Central memory CD8-positive, alpha-beta T cell (primary cell): ENCODE measurements around the gene SELENOI.
"Not testable (repeated sequence)": the region's sequence is repeated elsewhere in the genome, so short reads cannot be mapped to it uniquely, and the experiment has no call there.

Source experiments
- ATAC-seq: fragments of 150-1000 bp; cut with Tn5 transposase; replicated peaks from 2 replicates; pipeline ENCODE4 v1.10.0; 2022; ENCODE audit warnings: mild to moderate bottlenecking, moderate FRiP score, moderate number of reproducible peaks; ENCODE audit not compliant: poor library complexity, severe bottlenecking; ENCODE audit errors: extremely low read depth
- DNase-seq, 2 donors: peaks; one replicate each; pipeline ENCODE4 v3.0.0; 2021; ENCODE audit warnings: low spot score in 2 of 2
- H3K27ac Mint-ChIP-seq: one replicate; pipeline ENCODE4 v1.8.0; 2022; ENCODE audit warnings: low read depth, mild to moderate bottlenecking, moderate library complexity, mixed read lengths
- H3K27me3 Mint-ChIP-seq: one replicate; pipeline ENCODE4 v1.8.0; 2022; ENCODE audit warnings: mixed read lengths
- H3K36me3 Mint-ChIP-seq: one replicate; pipeline ENCODE4 v1.8.0; 2022; ENCODE audit warnings: mild to moderate bottlenecking, moderate library complexity, mixed read lengths; ENCODE audit not compliant: insufficient read depth
- H3K4me1 Mint-ChIP-seq: one replicate; pipeline ENCODE4 v1.8.0; 2022; ENCODE audit warnings: mixed read lengths
- H3K4me3 Mint-ChIP-seq: one replicate; pipeline ENCODE4 v1.8.0; 2022; ENCODE audit warnings: mild to moderate bottlenecking, moderate library complexity, mixed read lengths
- H3K9me3 Mint-ChIP-seq: one replicate; pipeline ENCODE4 v1.8.0; 2022; ENCODE audit warnings: mixed read lengths

SELENOI gene

GRCh38 chr2:26331321-26331720 is 14.6 kb upstream of the SELENOI start:
- H3K4me3 Mint-ChIP-seq, H3K9me3 Mint-ChIP-seq, DNase-seq, H3K36me3 Mint-ChIP-seq, ATAC-seq, H3K27me3 Mint-ChIP-seq, H3K4me1 Mint-ChIP-seq, H3K27ac Mint-ChIP-seq: not testable (repeated sequence)

GRCh38 chr2:26333293-26333692 is 12.7 kb upstream of the SELENOI start:
- Mint-ChIP-seq H3K27me3 (no peaks in the 10 kb centered on the region), H3K4me1 (peaks cover 9% of the 10 kb centered on the region), H3K9me3 (no peaks in the 10 kb centered on the region), H3K36me3 (no peaks in the 10 kb centered on the region), H3K4me3 (no peak overlapping the region), H3K27ac (no peak overlapping the region)
- no peak for ATAC-seq
- DNase-seq: no peak

DNA sequence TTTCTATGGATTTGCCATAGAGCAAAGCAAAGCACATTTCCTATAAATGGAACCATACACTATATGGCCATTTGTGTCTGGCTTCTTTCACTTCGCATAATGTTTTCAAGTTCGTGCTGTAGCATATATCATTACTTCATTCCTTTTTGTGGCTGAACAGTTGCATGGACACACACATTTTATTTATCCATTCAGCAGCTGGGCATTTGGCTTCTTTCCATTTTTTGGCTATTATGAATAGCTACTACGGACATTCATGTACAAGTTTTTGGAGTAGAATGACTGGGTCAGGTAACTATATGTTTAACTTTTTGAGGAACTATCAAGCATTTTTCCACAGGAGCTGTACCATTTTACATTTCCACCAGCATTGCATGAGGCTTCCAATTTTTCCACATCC is 10.7 kb upstream of the SELENOI start:
- peaks cover 2% of the 10 kb centered on the region for H3K4me1 Mint-ChIP-seq
- no peak overlapping the region for H3K4me3 Mint-ChIP-seq
- DNase-seq: no peak
- no peak for ATAC-seq
- no peaks in the 10 kb centered on the region for H3K27me3 Mint-ChIP-seq
- H3K9me3 Mint-ChIP-seq: no peaks in the 10 kb centered on the region
- no peaks in the 10 kb centered on the region for H3K36me3 Mint-ChIP-seq
- no peak overlapping the region for H3K27ac Mint-ChIP-seq

DNA sequence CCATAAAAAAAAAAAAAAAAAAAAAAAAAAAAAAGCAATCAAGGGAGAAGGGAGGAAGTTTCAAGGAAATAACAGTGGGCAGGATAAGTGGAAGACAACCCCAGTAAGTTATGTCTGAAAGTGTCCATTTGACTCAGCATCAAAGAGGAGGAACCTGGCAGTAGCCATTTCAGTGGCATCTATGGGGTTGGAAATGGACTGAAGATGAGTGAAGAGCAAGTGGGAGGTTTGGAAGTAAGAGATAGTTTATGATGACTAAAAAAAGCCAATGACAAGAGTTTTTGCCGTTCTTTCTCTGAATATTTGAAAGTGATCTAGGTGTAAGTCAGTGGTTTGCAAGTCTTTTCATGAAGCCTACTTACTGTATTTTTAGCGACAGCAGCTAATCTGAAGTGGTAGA is 9.2 kb upstream of the SELENOI start:
- H3K27me3 Mint-ChIP-seq: no peaks in the 10 kb centered on the region
- H3K4me3 Mint-ChIP-seq: no peak overlapping the region
- no peak overlapping the region for H3K27ac Mint-ChIP-seq
- ATAC-seq: no peak
- no peaks in the 10 kb centered on the region for H3K4me1 Mint-ChIP-seq
- no peak for DNase-seq
- H3K36me3 Mint-ChIP-seq: no peaks in the 10 kb centered on the region
- H3K9me3 Mint-ChIP-seq: no peaks in the 10 kb centered on the region

GRCh38 chr2:26337298-26337697 is 8.6 kb upstream of the SELENOI start:
- H3K27me3 Mint-ChIP-seq: no peaks in the 10 kb centered on the region
- no peaks in the 10 kb centered on the region for H3K36me3 Mint-ChIP-seq
- no peaks in the 10 kb centered on the region for H3K4me1 Mint-ChIP-seq
- DNase-seq (no peak), ATAC-seq (no peak)
- no peaks in the 10 kb centered on the region for H3K9me3 Mint-ChIP-seq
- H3K27ac Mint-ChIP-seq: no peak overlapping the region
- H3K4me3 Mint-ChIP-seq: no peak overlapping the region

DNA sequence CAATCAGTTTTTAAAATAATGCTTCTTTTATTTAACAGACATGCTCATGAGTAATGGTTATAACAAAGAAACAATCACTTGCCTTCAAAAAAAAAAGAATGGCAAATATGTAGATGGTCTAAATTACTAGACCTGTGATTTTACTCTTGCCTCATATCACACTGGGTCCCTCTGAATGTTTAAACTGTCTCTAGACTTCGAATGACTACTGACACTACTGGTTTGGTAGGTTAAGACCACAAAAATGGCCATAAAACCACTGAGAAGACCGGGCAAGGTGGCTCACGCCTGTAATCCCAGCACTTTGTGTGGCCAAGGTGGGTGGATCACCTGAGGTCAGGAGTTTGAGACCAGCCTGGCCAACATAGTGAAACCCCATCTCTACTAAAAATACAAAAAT is 5.1 kb upstream of the SELENOI start:
- Mint-ChIP-seq H3K27ac (no peak overlapping the region), H3K36me3 (peaks cover 8% of the 10 kb centered on the region)
- ATAC-seq: no peak

GRCh38 chr2:26344581-26345282 is 1.2 kb upstream of the SELENOI start:
- no peak for ATAC-seq
- peak overlapping the region; percentile 99 for H3K27ac Mint-ChIP-seq
- H3K36me3 Mint-ChIP-seq: peaks cover 13% of the 10 kb centered on the region
- H3K4me1 Mint-ChIP-seq: peaks cover 35% of the 10 kb centered on the region
- no peak for DNase-seq
- H3K27me3 Mint-ChIP-seq: no peaks in the 10 kb centered on the region
- H3K4me3 Mint-ChIP-seq: peak overlapping the region; percentile 97
- no peaks in the 10 kb centered on the region for H3K9me3 Mint-ChIP-seq

More for the DNA sequence above, 5.1 kb upstream of the SELENOI start:
- no peak overlapping the region for H3K4me3 Mint-ChIP-seq
- no peaks in the 10 kb centered on the region for H3K27me3 Mint-ChIP-seq
- peaks cover 16% of the 10 kb centered on the region for H3K4me1 Mint-ChIP-seq
- no peak for DNase-seq
- H3K9me3 Mint-ChIP-seq: no peaks in the 10 kb centered on the region

DNA sequence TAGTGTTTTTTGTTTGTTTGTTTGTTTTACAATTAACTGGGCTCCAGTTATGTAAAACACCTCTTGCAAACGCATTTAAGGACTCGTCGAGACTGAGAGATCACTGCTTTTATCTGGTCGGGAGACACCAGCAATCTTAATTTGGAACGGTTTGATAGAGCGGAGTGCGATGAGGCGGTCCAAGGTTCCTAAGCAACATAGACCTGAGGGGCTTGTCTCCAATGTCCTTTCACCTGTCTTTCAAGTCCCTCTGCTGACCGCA is 729 bp upstream of the SELENOI start:
- DNase-seq (no peak), ATAC-seq (peak; percentile 0)
- no peaks in the 10 kb centered on the region for H3K27me3 Mint-ChIP-seq
- H3K27ac Mint-ChIP-seq: peak overlapping the region; percentile 99
- no peaks in the 10 kb centered on the region for H3K9me3 Mint-ChIP-seq
- H3K36me3 Mint-ChIP-seq: peaks cover 13% of the 10 kb centered on the region
- peak overlapping the region; percentile 97 for H3K4me3 Mint-ChIP-seq
- H3K4me1 Mint-ChIP-seq: peaks cover 35% of the 10 kb centered on the region

GRCh38 chr2:26346454-26347053 is 611 bp downstream of the SELENOI start, which contains the start of gene ADGRF3:
TSS of gene ADGRF3 (minus strand) at chr2:26346789. CDS start at chr2:26346234, 555 bp downstream.
- ATAC-seq (peak; percentile 27), DNase-seq (peak; percentile 36 to 42)
- Mint-ChIP-seq H3K27ac (peak within 1 kb of the TSS; percentile 99), H3K4me3 (peak within 1 kb of the TSS; percentile 97), H3K36me3 (peaks cover 13% of the 10 kb centered on the region), H3K4me1 (peaks cover 40% of the 10 kb centered on the region), H3K27me3 (no peaks in the 10 kb centered on the region), H3K9me3 (no peaks in the 10 kb centered on the region)

DNA sequence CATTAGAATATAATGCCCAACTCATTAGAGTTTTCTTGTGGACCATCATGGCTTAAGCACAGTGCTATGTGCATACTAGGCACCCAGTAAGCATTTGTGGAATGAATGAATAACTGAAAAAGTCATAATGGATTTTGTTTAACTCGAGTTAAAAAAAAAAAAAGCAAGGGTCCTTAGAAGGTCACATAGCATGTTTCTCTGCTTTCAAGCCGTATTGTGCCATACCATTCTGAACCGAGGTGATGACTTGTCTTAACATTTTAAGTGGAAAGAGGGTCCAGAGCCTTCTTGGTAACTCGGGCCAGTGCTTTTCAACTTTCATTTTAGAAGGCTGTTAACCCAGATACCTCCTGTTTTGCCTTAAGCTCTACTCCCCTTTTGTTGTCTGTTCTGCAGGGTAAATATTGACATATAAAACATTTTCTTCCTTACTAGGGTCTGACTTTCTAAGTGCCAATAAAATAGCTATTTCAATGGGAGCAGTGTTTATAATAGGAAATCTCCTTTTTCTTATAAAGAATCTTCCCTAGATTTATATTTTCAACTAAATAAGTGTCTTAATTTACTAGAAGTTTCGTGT is 1.4 kb downstream of the SELENOI start:
- no peak for DNase-seq
- Mint-ChIP-seq H3K9me3 (no peaks in the 10 kb centered on the region), H3K4me1 (peaks cover 48% of the 10 kb centered on the region)

DNA sequence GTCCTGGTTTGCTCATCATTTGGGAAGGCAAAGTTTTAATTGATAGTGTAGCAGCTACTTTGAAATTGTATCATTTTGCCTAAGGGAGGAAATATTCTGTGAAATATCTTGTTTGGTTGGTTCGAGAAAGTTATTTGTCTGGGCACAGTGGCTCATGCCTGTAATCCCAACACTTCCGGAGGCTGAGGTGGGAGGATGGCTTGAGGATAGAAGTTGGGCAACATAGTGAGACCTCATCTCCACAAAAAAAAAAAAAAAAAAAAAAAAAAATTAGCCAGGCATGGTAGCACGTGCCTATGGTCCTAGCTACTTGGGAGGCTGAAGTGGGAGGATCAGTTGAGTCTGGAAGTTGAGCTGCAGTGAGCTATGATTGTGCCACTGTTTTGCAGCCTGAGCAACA is 3.7 kb downstream of the SELENOI start:
- H3K27me3 Mint-ChIP-seq: no peaks in the 10 kb centered on the region
- peak overlapping the region; percentile 59 for H3K27ac Mint-ChIP-seq
- H3K9me3 Mint-ChIP-seq: no peaks in the 10 kb centered on the region
- H3K4me3 Mint-ChIP-seq: no peak overlapping the region
- no peak for ATAC-seq
- DNase-seq: no peak
- peaks cover 13% of the 10 kb centered on the region for H3K36me3 Mint-ChIP-seq
- H3K4me1 Mint-ChIP-seq: peaks cover 53% of the 10 kb centered on the region

More for the DNA sequence above, 1.4 kb downstream of the SELENOI start:
- H3K27me3 Mint-ChIP-seq: no peaks in the 10 kb centered on the region
- peaks cover 13% of the 10 kb centered on the region for H3K36me3 Mint-ChIP-seq
- peak overlapping the region; percentile 99 for H3K27ac Mint-ChIP-seq
- no peak for ATAC-seq
- H3K4me3 Mint-ChIP-seq: peak overlapping the region; percentile 97

GRCh38 chr2:26351375-26352090 is 5.6 kb downstream of the SELENOI start:
- ATAC-seq (no peak), DNase-seq (no peak)
- H3K4me3 Mint-ChIP-seq: no peak overlapping the region
- H3K4me1 Mint-ChIP-seq: peaks cover 56% of the 10 kb centered on the region
- H3K36me3 Mint-ChIP-seq: peaks cover 8% of the 10 kb centered on the region
- no peaks in the 10 kb centered on the region for H3K27me3 Mint-ChIP-seq
- peak overlapping the region; percentile 30 for H3K27ac Mint-ChIP-seq
- H3K9me3 Mint-ChIP-seq: no peaks in the 10 kb centered on the region

DNA sequence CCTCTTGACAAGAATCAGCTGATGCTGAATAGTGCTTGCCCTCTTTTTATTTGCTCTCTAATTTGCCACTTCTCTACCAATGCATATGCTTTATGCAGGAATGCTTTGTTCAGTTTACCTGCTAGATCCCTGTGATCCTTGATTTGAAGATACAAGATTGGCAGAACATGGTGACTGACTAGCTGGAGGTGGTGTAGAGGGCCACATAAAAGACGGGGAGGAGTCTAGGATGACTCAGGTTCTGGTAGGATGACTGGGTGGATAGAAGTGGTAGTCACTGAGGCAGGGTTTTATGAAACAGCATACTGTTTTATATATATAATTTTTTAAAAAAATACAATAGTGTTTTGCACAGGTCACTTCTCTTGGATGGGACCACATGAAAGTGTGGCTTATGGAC is 6.9 kb downstream of the SELENOI start:
- Mint-ChIP-seq H3K36me3 (peaks cover 7% of the 10 kb centered on the region), H3K9me3 (no peaks in the 10 kb centered on the region), H3K27me3 (no peaks in the 10 kb centered on the region), H3K27ac (no peak overlapping the region), H3K4me1 (peaks cover 56% of the 10 kb centered on the region), H3K4me3 (no peak overlapping the region)
- ATAC-seq (no peak), DNase-seq (no peak)
